Liver (tissue), 9 donors: ENCODE measurements around the gene MYBPC1. TPM values are rescaled to one million over a fixed set of nuclear protein-coding genes. Genes with fewer than 3 reads are reported as not detected.

ENCODE experiments used
- DNase-seq: peaks from one replicate; pipeline ENCODE4 v3.0.0-alpha.2; 2017; ENCODE audit warnings: low spot score
- H3K27ac ChIP-seq, 2 donors: one replicate each; pipeline ENCODE4 v1.7.0; 2013; ENCODE audit warnings: inconsistent platforms in 2 of 2, low read length in 2 of 2, control low read depth in 1 of 2, low read depth in 1 of 2, mild to moderate bottlenecking in 1 of 2
- H3K27me3 ChIP-seq, 4 donors: one replicate each; pipeline versions ENCODE4 v1.6.1 to v1.7.0; 2013; ENCODE audit warnings: low read length in 3 of 4, inconsistent platforms in 1 of 4, mild to moderate bottlenecking in 1 of 4, moderate library complexity in 1 of 4; ENCODE audit not compliant: control insufficient read depth in 4 of 4, insufficient read depth in 4 of 4
- H3K36me3 ChIP-seq, 4 donors: one replicate each; pipeline versions ENCODE4 v1.6.1 to v1.7.0; 2013; ENCODE audit warnings: low read length in 3 of 4, mild to moderate bottlenecking in 3 of 4, low read depth in 1 of 4, moderate library complexity in 1 of 4; ENCODE audit not compliant: control insufficient read depth in 4 of 4, insufficient read depth in 3 of 4
- H3K4me1 ChIP-seq, 4 donors: one replicate each; pipeline versions ENCODE4 v1.6.1 to v1.7.0; 2013; ENCODE audit warnings: low read length in 3 of 4, mild to moderate bottlenecking in 3 of 4, moderate library complexity in 1 of 4; ENCODE audit not compliant: control insufficient read depth in 4 of 4, insufficient read depth in 4 of 4
- H3K4me3 ChIP-seq, 3 donors: one replicate each; pipeline versions ENCODE4 v1.6.1 to v1.7.0; 2013; ENCODE audit warnings: low read length in 3 of 3, control low read depth in 1 of 3, low read depth in 1 of 3, mild to moderate bottlenecking in 1 of 3
- H3K9ac ChIP-seq, 2 donors: one replicate each; pipeline ENCODE4 v1.7.0; 2013; ENCODE audit warnings: low read length in 2 of 2, mild to moderate bottlenecking in 2 of 2, moderate library complexity in 2 of 2, control low read depth in 1 of 2, low read depth in 1 of 2
- H3K9me3 ChIP-seq, 4 donors: one replicate each; pipeline versions ENCODE4 v1.6.1 to v1.7.0; 2013; ENCODE audit warnings: low read length in 3 of 4; ENCODE audit not compliant: control insufficient read depth in 4 of 4
- ATF3 ChIP-seq: IDR thresholded peaks from 2 replicates; pipeline ENCODE4 v1.6.1; 2016; ENCODE audit warnings: antibody characterized with exemption
- EGR1 ChIP-seq, 2 donors: IDR thresholded peaks; 2 replicates each; pipeline ENCODE4 v1.6.1; 2016 to 2018; ENCODE audit warnings: antibody characterized with exemption in 2 of 2, low read depth in 2 of 2
- GABPA ChIP-seq, 2 donors: IDR thresholded peaks in 1 of 2; conservative IDR thresholded peaks in 1 of 2; 2 replicates each; pipeline ENCODE4 v1.6.1; 2016; ENCODE audit warnings: antibody characterized with exemption in 2 of 2, mild to moderate bottlenecking in 1 of 2, moderate library complexity in 1 of 2
- HNF4A ChIP-seq, 2 donors: conservative IDR thresholded peaks; 2 replicates each; pipeline ENCODE4 v1.6.1; 2016; ENCODE audit warnings: antibody characterized with exemption in 2 of 2, mild to moderate bottlenecking in 2 of 2
- HNF4G ChIP-seq: IDR thresholded peaks from 2 replicates; pipeline ENCODE4 v1.6.1; 2016; ENCODE audit warnings: antibody characterized with exemption
- JUND ChIP-seq, 2 donors: IDR thresholded peaks; 2 replicates each; pipeline ENCODE4 v1.6.1; 2016; ENCODE audit warnings: antibody characterized with exemption in 2 of 2
- MAX ChIP-seq: IDR thresholded peaks from 2 replicates; pipeline ENCODE4 v1.6.1; 2016; ENCODE audit warnings: antibody characterized with exemption
- RAD21 ChIP-seq, 2 donors: IDR thresholded peaks; 2 replicates each; pipeline ENCODE4 v1.6.1; 2016; ENCODE audit warnings: antibody characterized with exemption in 2 of 2, mild to moderate bottlenecking in 2 of 2
- REST ChIP-seq: IDR thresholded peaks from 2 replicates; pipeline ENCODE4 v1.6.1; 2016; ENCODE audit warnings: antibody characterized with exemption, mild to moderate bottlenecking
- RXRA ChIP-seq, 2 donors: IDR thresholded peaks; 2 replicates each; pipeline ENCODE4 v1.6.1; 2017 to 2018; ENCODE audit warnings: antibody characterized with exemption in 2 of 2, mild to moderate bottlenecking in 1 of 2
- SP1 ChIP-seq: IDR thresholded peaks from 2 replicates; pipeline ENCODE4 v1.6.1; 2018; ENCODE audit warnings: antibody characterized with exemption, mild to moderate bottlenecking
- TAF1 ChIP-seq: conservative IDR thresholded peaks from 2 replicates; pipeline ENCODE4 v1.6.1; 2016; ENCODE audit warnings: antibody characterized with exemption, mild to moderate bottlenecking
- YY1 ChIP-seq: IDR thresholded peaks from 2 replicates; pipeline ENCODE4 v1.6.1; 2016; ENCODE audit warnings: antibody characterized with exemption, mild to moderate bottlenecking
- ZBTB33 ChIP-seq: IDR thresholded peaks from 2 replicates; pipeline ENCODE4 v1.6.1; 2016; ENCODE audit warnings: antibody characterized with exemption
- WGBS: extraction: QIAGEN DNeasy Blood & Tissue Kit; methylation state at CpG from one replicate; pipeline ENCODE4 v1.1.7; 2013; 5-methylcytosine and 5-hydroxymethylcytosine counted together
- polyA plus RNA-seq, 2 donors: library from polyadenylated mRNA; stranded (reverse) in 1 of 2; unstranded in 1 of 2; fragments of 200-250 nt in 1 of 2; fragments of >200 nt in 1 of 2; fragmentation: Nextera tagmentation in 1 of 2; extraction: Ambion mirVana in 1 of 2; gene quantifications; one replicate each; pipeline versions ENCODE4 v1.2.1 to v1.2.3, GENCODE V29; 2013 to 2015
- total RNA-seq, 2 donors: library from RNA; depleted of rRNA; stranded (reverse); fragments of >200 nt; gene quantifications; one replicate each; pipeline ENCODE4 v1.2.3, GENCODE V29; 2014
- donor health status: healthy.
- donor health status: healthy.
- donor health status: healthy.
- donor health status: healthy.
- donor health status: healthy.

The MYBPC1 gene
- total and polyA plus RNA-seq, 4 donors, result under 0.01 TPM; not detected in 3

- 81% methylated on average over 1 of the region's 1 CpG for WGBS
- TF ChIP-seq ZBTB33, result no peak
- TF ChIP-seq RXRA (IDR thresholded peaks at IDR 0.05), result no peak
- no peak for TF ChIP-seq YY1
- no peak for TF ChIP-seq TAF1
- no peak for TF ChIP-seq SP1
- TF ChIP-seq HNF4G, result no peak
- no peak for TF ChIP-seq GABPA (IDR thresholded peaks at IDR 0.05 in 1 of 2, conservative IDR thresholded peaks at IDR 0.05 in 1 of 2)
- no peak for TF ChIP-seq JUND (IDR thresholded peaks at IDR 0.05)
- H3K36me3 ChIP-seq, result no peaks in the 10 kb centered on the region
- no peaks in the 10 kb centered on the region for H3K9me3 ChIP-seq
- H3K4me3 ChIP-seq, result no peak overlapping the region
- peaks cover 3 to 11% (median 7%) of the 10 kb centered on the region in 4 donors for H3K4me1 ChIP-seq
- no peak overlapping the region for H3K9ac ChIP-seq
- no peak for DNase-seq
- no peak overlapping the region for H3K27ac ChIP-seq
- H3K27me3 ChIP-seq, result no peaks in the 10 kb centered on the region
Measured at GRCh38 chr12:101686176-101686575, 91.4 kb downstream of the MYBPC1 start.

- DNase-seq, result no peak
- H3K9me3 ChIP-seq, result peaks cover 0 to 3% (median 0%) of the 10 kb centered on the region in 4 donors
- no peaks in the 10 kb centered on the region for H3K27me3 ChIP-seq
- H3K4me3 ChIP-seq, result no peak overlapping the region
- no peak overlapping the region for H3K9ac ChIP-seq
- no peak overlapping the region for H3K27ac ChIP-seq
- 44% methylated on average over 3 of the region's 3 CpGs for WGBS
- peak in 1 of 2 donors; percentile 5 for TF ChIP-seq RXRA (IDR thresholded peaks at IDR 0.05)
- no peak for TF ChIP-seq REST
- peak in 1 of 2 donors; percentile 26 for TF ChIP-seq HNF4A (conservative IDR thresholded peaks at IDR 0.05)
- H3K4me1 ChIP-seq, result peaks cover 4 to 32% (median 21%) of the 10 kb centered on the region in 4 donors
- no peaks in the 10 kb centered on the region for H3K36me3 ChIP-seq
Measured at GRCh38 chr12:101690544-101691098, 95.8 kb downstream of the MYBPC1 start.

GRCh38 chr12:101691503-101692096, 96.8 kb downstream of the MYBPC1 start:
- WGBS, result 48% methylated on average over 1 of the region's 1 CpG
- TF ChIP-seq ZBTB33 (no peak), MAX (no peak), JUND (IDR thresholded peaks at IDR 0.05) (peak in 1 of 2 donors; percentile 30), GABPA (IDR thresholded peaks at IDR 0.05 in 1 of 2, conservative IDR thresholded peaks at IDR 0.05 in 1 of 2) (no peak), RXRA (IDR thresholded peaks at IDR 0.05) (peak; percentile 75 to 80), REST (no peak), EGR1 (IDR thresholded peaks at IDR 0.05; ENCODE audit: low read depth in 2 of 2) (no peak), RAD21 (IDR thresholded peaks at IDR 0.05) (peak in 1 of 2 donors; percentile 29), HNF4A (conservative IDR thresholded peaks at IDR 0.05) (peak; percentile 85 to 89), ATF3 (no peak)

More at GRCh38 chr12:101691503-101692096, 96.8 kb downstream of the MYBPC1 start:
- Histone ChIP-seq H3K27me3 (no peaks in the 10 kb centered on the region), H3K9ac (no peak overlapping the region), H3K36me3 (no peaks in the 10 kb centered on the region), H3K4me1 (peaks cover 6 to 42% (median 26%) of the 10 kb centered on the region in 4 donors), H3K27ac (no peak overlapping the region), H3K4me3 (no peak overlapping the region), H3K9me3 (peaks cover 0 to 3% (median 0%) of the 10 kb centered on the region in 4 donors)
- DNase-seq, result no peak
